ENCODE measurements around the gene KLK8.

Gene KLK8, protein sequence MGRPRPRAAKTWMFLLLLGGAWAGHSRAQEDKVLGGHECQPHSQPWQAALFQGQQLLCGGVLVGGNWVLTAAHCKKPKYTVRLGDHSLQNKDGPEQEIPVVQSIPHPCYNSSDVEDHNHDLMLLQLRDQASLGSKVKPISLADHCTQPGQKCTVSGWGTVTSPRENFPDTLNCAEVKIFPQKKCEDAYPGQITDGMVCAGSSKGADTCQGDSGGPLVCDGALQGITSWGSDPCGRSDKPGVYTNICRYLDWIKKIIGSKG

DNA sequence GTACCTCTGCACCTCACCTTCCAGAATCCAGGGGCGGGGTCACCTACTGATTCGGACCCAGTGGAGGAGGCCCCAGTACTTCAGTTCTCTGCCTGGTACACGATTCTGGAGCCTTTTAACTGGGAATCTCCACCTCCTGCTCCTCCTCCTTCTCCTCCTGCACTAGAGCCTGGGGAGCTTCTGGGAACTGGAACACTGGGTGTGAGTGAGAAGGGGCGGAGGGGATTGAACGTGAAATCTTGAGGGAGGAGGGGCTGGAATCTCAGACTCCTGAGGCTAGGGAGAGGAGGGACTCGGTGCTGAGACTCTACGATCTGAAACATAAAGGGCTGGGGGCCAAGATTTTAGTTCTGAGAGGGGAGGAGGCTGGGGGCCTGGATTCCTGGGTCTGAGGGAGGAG, at the start of gene KLK8:
KLK8 (minus strand) TSS at position 90 of the 400 bp plus-strand sequence. CDS start 437 bp downstream, outside the sequence.
- DNase-seq: no peak

GRCh38 chr19:51047031-51047335, 45.6 kb upstream of the KLK8 start:
- DNase-seq: no peak

GRCh38 chr19:51044327-51044726, 42.9 kb upstream of the KLK8 start:
- DNase-seq: no peak

- no peak for DNase-seq
Measured at GRCh38 chr19:51043497-51043896, 42.1 kb upstream of the KLK8 start.

GRCh38 chr19:51040151-51040550, 38.7 kb upstream of the KLK8 start:
- no peak for DNase-seq

GRCh38 chr19:51036519-51036918, 35.1 kb upstream of the KLK8 start:
- no peak for DNase-seq

- DNase-seq: no peak
Measured at GRCh38 chr19:51034704-51035103, 33.3 kb upstream of the KLK8 start, which contains the start of gene KLK12. Gene KLK12, minus strand, starts transcription at chr19:51035002. Its CDS starts 381 bp downstream, at chr19:51034621.

DNA sequence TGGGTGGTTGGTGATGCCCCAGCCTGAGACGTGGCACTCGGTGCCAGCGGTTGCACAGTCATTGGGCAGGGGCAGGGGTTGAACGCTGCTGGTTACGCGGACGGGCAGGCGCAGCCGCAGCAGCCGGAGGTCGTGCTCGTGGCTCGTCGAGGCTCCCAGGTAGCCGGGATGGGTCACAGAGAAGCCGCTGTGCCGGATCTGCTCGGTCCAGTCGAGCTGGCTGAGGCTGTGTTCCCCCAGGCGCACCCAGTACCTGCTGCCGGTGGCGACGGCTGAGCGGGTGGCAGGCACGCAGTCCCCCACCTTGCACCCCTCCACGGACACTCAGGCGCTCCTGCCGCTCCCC, 30.4 kb upstream of the KLK8 start:
- no peak for DNase-seq

DNA sequence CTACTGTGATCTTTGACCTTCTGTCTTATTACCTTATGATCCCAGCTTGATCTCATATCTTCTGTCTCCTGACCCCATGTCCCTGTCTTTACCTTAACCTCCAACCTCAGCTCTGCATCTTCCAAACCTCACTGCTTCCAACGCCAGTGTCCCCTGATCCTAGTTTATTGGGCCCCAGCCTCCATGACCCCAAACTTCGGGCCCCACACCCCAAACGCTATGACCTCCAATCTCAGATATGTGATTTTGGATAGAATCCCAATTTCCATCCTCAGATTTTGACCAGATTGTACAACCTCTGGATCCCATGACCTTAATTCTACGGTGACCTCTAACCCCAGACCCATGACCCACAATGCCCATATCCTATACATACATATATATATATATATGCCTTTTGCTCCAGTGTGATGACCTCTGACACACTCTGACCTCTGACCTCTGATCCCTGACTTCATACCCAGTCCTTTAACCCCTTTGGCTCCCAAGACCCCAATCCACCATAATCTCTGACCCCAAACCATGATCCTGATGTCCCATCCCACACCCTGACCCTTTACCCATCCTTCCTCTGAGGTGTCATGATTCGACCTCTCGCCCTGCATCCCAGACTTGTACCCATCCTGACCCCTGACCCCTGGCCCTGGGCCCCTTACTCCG, 29.9 kb upstream of the KLK8 start:
- no peak for DNase-seq

GRCh38 chr19:51030631-51031030, 29.2 kb upstream of the KLK8 start:
- no peak for DNase-seq

- DNase-seq: no peak
Measured at GRCh38 chr19:51029718-51030117, 28.3 kb upstream of the KLK8 start.

DNA sequence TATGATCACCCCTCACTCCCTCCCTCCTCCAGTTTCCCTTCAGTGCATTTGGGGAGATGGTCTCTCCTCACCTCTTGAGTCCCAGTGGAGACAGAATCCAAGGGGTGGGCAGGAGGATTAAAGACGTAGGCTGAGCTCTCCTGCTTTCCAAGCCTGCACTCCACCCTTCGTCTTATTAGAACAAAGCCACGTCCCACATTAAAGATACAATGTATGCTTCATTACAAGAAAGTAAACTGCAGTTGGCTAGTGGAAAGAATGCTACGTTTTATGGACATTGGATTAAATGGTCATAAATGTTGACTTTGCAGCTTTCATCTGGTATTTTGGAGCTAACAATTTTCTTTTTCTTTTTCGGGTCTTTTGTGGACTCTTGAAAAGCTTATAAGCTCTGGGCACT, 26.5 kb upstream of the KLK8 start:
- DNase-seq: no peak

DNA sequence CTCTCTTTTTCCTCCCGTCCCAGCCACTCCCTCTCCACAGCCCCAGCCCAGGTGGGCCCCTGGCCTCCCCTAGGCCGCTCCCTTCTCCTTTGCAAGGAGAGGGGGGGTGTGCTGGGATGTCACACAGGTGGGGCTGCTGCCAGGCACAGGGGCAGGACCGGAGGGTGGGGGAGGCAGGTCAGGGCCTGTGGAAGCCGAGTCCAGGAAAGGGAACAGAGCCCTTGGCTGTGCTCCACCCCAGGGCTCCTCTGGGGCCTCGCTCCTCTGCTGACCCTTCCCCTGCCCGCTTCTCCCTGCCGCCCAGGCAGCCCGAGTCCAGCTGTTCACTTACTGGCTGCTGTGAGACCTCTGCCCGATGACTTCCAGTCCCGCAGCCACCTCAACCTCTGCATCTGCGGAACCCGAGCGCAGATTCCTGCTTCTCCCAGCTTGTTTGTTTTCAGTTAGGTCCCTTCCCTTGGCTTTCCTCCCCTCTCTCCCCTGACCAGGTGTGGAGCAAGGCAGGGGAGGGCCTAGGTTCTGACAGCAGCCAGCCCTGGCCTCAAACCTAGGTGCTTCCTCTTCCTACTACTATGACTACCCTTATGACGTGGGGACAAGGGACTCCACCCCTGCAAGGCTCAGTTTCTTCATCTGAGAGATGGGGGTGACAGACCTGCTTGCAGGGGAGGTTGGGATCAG, 25.9 kb upstream of the KLK8 start:
- DNase-seq: no peak

- no peak for DNase-seq
Measured at GRCh38 chr19:51026554-51026831, 25.1 kb upstream of the KLK8 start, which contains the start of gene KLK11. Gene KLK11, minus strand, starts transcription at chr19:51026616. Its CDS starts 985 bp downstream, at chr19:51025631.

GRCh38 chr19:51025809-51026553, 24.6 kb upstream of the KLK8 start:
- no peak for DNase-seq

GRCh38 chr19:51025401-51025800, 24.0 kb upstream of the KLK8 start:
- no peak for DNase-seq

- DNase-seq: no peak
Measured at GRCh38 chr19:51024924-51025323, 23.5 kb upstream of the KLK8 start.

GRCh38 chr19:51023946-51024345, 22.5 kb upstream of the KLK8 start:
- no peak for DNase-seq

DNA sequence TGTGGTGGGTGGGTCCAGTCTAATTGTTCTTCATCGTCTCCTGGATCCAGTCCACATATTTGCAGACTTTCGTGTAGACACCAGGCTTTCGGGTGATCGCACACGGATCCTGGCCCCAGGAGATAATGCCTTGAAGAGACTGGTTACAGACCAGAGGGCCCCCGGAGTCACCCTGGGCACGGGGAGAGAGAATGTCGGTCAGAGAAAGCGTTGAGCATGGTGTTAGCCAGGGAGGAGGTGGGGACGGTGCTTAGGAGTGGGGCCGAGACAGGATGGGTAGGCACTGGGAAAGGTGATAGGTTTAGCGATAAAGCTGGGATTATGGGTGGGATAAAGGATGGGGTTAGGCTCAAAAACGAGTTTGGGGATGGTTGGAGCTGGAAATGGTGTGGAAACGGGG, 21.1 kb upstream of the KLK8 start:
- no peak for DNase-seq

- DNase-seq: peak; percentile 19
Measured at GRCh38 chr19:51020988-51021651, 19.7 kb upstream of the KLK8 start.

- DNase-seq: no peak
Measured at GRCh38 chr19:51019544-51019925, 18.1 kb upstream of the KLK8 start, which contains the start of gene KLK10. Gene KLK10, minus strand, starts transcription at chr19:51019709. Its CDS starts 579 bp downstream, at chr19:51019130.

DNA sequence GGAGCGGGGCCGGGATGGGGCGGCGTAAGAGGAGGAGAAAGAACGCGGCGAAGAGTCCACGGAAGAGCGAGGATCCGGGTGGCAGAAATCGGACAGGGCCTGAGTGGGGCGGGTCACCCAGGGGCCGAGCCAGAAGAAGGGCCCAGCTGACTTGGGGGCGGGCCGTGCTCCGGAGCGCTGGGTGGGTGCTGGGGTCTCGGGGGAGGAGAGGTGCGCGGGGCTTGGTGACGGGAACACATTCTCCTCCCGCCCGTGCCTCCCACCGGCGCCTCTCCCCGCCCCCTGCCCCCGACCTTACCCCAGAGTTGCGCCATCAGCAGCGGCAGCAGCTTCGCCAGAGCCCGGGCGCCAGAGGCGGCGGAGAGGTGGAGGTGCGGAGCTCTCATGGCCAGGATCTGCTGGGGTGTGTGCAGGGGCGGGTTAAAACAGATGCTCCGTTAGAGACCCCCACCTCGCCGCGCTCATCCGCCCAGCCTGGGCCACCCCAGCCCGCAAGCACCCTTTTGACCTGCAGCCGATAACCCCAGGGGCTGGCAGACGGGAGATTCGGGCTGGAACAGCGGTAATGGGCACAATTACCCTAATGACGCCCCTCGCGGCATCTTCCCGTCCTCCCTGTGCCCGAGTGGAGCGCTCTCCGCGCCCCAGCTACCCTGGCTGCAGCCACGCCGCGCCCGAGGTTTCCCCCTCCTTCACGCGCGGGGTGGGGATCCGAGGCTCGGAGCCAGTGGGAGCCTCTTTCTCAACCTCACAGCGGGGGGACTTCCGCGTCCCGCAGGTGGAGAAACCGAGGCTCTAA, 17.5 kb upstream of the KLK8 start:
- no peak for DNase-seq
